Liver (tissue), 3 donors: Measurements from ENCODE around the gene MICAL3.

Experiments
- CTCF ChIP-seq: fragments of 150-350 bp; IDR thresholded peaks from 2 replicates; pipeline ENCODE4 v1.5.1; 2017; ENCODE audit warnings: improper control_type of control experiment, low read depth, low read length; ENCODE audit not compliant: missing input control
- RXRA ChIP-seq, 2 donors: IDR thresholded peaks; 2 replicates each; pipeline ENCODE4 v1.6.1; 2017 to 2018; ENCODE audit warnings: antibody characterized with exemption in 2 of 2, mild to moderate bottlenecking in 1 of 2
- donor health status: healthy.
- donor health status: healthy.

- no peak for TF ChIP-seq CTCF
- TF ChIP-seq RXRA (IDR thresholded peaks at IDR 0.05), result no peak
Observed at GRCh38 chr22:17980638-17981051, 43.7 kb downstream of the MICAL3 start.
